Loucy (cell line): ENCODE measurements around the gene NMRK1.

ENCODE experiments used
- H2AFZ ChIP-seq: fragments of 200-600 bp; sonication (generic); 2 replicates; pipeline ENCODE4 v1.6.0; 2016; ENCODE audit warnings: antibody characterized with exemption, mild to moderate bottlenecking, low read length, moderate library complexity
- H3F3A ChIP-seq: fragments of 200-600 bp; 2 replicates; pipeline ENCODE4 v1.6.0; 2016; ENCODE audit warnings: antibody characterized with exemption, low read depth, mild to moderate bottlenecking
- H3K27me3 ChIP-seq: fragments of 200-600 bp; sonication (generic); 2 replicates; pipeline ENCODE4 v1.6.1; 2014; ENCODE audit warnings: low read length, mild to moderate bottlenecking; ENCODE audit not compliant: insufficient read depth, poor library complexity, severe bottlenecking
- H3K36me3 ChIP-seq: fragments of 200-600 bp; sonication (generic); 2 replicates; pipeline ENCODE4 v1.6.1; 2016; ENCODE audit warnings: low read length; ENCODE audit not compliant: insufficient read depth
- H3K4me1 ChIP-seq: fragments of 200-600 bp; sonication (generic); 2 replicates; pipeline ENCODE4 v1.5.1; 2014; ENCODE audit warnings: low read length, mild to moderate bottlenecking; ENCODE audit not compliant: insufficient read depth, poor library complexity, severe bottlenecking
- H3K4me2 ChIP-seq: fragments of 200-600 bp; sonication (generic); 2 replicates; pipeline ENCODE4 v1.6.0; 2014; ENCODE audit warnings: antibody characterized with exemption, low read length, low read depth, mild to moderate bottlenecking; ENCODE audit not compliant: poor library complexity, severe bottlenecking
- H3K4me3 ChIP-seq: fragments of 200-600 bp; sonication (generic); 2 replicates; pipeline ENCODE4 v1.5.1; 2014; ENCODE audit warnings: low read length, mild to moderate bottlenecking, mixed read lengths; ENCODE audit not compliant: poor library complexity, severe bottlenecking
- H3K79me2 ChIP-seq: fragments of 200-600 bp; sonication (generic); 2 replicates; pipeline ENCODE4 v1.6.1; 2014; ENCODE audit warnings: low read length; ENCODE audit not compliant: insufficient read depth
- H3K9ac ChIP-seq: fragments of 200-600 bp; sonication (generic); 2 replicates; pipeline ENCODE4 v1.6.0; 2014; ENCODE audit warnings: mild to moderate bottlenecking, low read depth, low read length, moderate library complexity; ENCODE audit not compliant: poor library complexity, severe bottlenecking
- H3K9me2 ChIP-seq: fragments of 200-600 bp; sonication (generic); replicated peaks from 2 replicates; pipeline ENCODE4 v1.6.1; 2016; ENCODE audit warnings: low read depth, low read length, mixed read lengths
- H3K9me3 ChIP-seq: fragments of 200-600 bp; sonication (generic); 2 replicates; pipeline ENCODE4 v1.6.1; 2014; ENCODE audit warnings: mild to moderate bottlenecking, antibody characterized with exemption, low read length, low read depth; ENCODE audit not compliant: insufficient read depth
- H4K20me1 ChIP-seq: fragments of 200-600 bp; sonication (generic); 2 replicates; pipeline ENCODE4 v1.6.0; 2014; ENCODE audit warnings: antibody characterized with exemption, low read length, mild to moderate bottlenecking; ENCODE audit not compliant: insufficient read depth, poor library complexity, severe bottlenecking
- CTCF ChIP-seq: fragments of 200-600 bp; sonication (generic); conservative IDR thresholded peaks from 2 replicates; pipeline ENCODE4 v1.5.1; 2014; ENCODE audit warnings: mild to moderate bottlenecking, antibody characterized with exemption, low read length
- EZH2phosphoT487 ChIP-seq: fragments of 200-600 bp; IDR thresholded peaks from 2 replicates; pipeline ENCODE4 v1.6.1; 2018; ENCODE audit warnings: antibody characterized with exemption, mild to moderate bottlenecking, moderate library complexity, borderline replicate concordance

NMRK1 gene

GRCh38 chr9:75092766-75093165, 4.8 kb upstream of the NMRK1 start:
- TF ChIP-seq CTCF: no peak
- no peak for TF ChIP-seq EZH2phosphoT487
- H3K36me3 ChIP-seq: no peaks in the 10 kb centered on the region
- H3F3A ChIP-seq: no peaks in the 10 kb centered on the region
- H3K4me3 ChIP-seq: peak overlapping the region; percentile 3
- H3K9ac ChIP-seq: no peak overlapping the region
- H3K79me2 ChIP-seq: peaks cover 72% of the 10 kb centered on the region
- H2AFZ ChIP-seq: no peak overlapping the region
- no peaks in the 10 kb centered on the region for H3K9me3 ChIP-seq
- peaks cover 38% of the 10 kb centered on the region for H3K4me1 ChIP-seq
- no peaks in the 10 kb centered on the region for H3K9me2 ChIP-seq
- H3K4me2 ChIP-seq: peak overlapping the region; percentile 49
- H3K27me3 ChIP-seq: no peaks in the 10 kb centered on the region
- H4K20me1 ChIP-seq: peaks cover 20% of the 10 kb centered on the region

GRCh38 chr9:75090579-75090978, 2.6 kb upstream of the NMRK1 start:
- Histone ChIP-seq H3K79me2 (peaks cover 57% of the 10 kb centered on the region), H3K4me2 (peak overlapping the region; percentile 86), H2AFZ (no peak overlapping the region), H4K20me1 (peaks cover 20% of the 10 kb centered on the region), H3K9me2 (no peaks in the 10 kb centered on the region), H3K4me3 (peak overlapping the region; percentile 89), H3K9ac (peak overlapping the region; percentile 78), H3K36me3 (no peaks in the 10 kb centered on the region), H3K27me3 (no peaks in the 10 kb centered on the region), H3K4me1 (peaks cover 48% of the 10 kb centered on the region), H3F3A (no peaks in the 10 kb centered on the region), H3K9me3 (no peaks in the 10 kb centered on the region)
- TF ChIP-seq CTCF (no peak), EZH2phosphoT487 (no peak)

- no peaks in the 10 kb centered on the region for H3K9me3 ChIP-seq
- peak overlapping the region; percentile 1; the same call in 1 of the 2 replicates for H2AFZ ChIP-seq
- TF ChIP-seq CTCF (no peak), EZH2phosphoT487 (no peak)
- H3K4me2 ChIP-seq: peak overlapping the region; percentile 86
- H3K9me2 ChIP-seq: no peaks in the 10 kb centered on the region
- peak overlapping the region; percentile 78 for H3K9ac ChIP-seq
- H3K4me1 ChIP-seq: peaks cover 51% of the 10 kb centered on the region
- peaks cover 45% of the 10 kb centered on the region for H3K79me2 ChIP-seq
- H3K4me3 ChIP-seq: peak overlapping the region; percentile 89
- peaks cover 17% of the 10 kb centered on the region for H4K20me1 ChIP-seq
- H3K27me3 ChIP-seq: no peaks in the 10 kb centered on the region
- H3K36me3 ChIP-seq: no peaks in the 10 kb centered on the region
- no peaks in the 10 kb centered on the region for H3F3A ChIP-seq
These were observed 1.4 kb upstream of the NMRK1 start for GRCh38 chr9:75089373-75089766.
